Esophagus (tissue), 2 donors: ENCODE results near the gene GMDS. TPM values are rescaled to one million over a fixed set of nuclear protein-coding genes. Genes with fewer than 3 reads are reported as not detected.

Source experiments
- H3K27ac ChIP-seq, 2 donors: one replicate each; pipeline ENCODE4 v1.5.1; 2013; ENCODE audit warnings: low read depth in 2 of 2, mild to moderate bottlenecking in 2 of 2, inconsistent platforms in 1 of 2, low read length in 1 of 2, moderate library complexity in 1 of 2
- H3K27me3 ChIP-seq, 2 donors: one replicate each; pipeline ENCODE4 v1.6.1; 2013; ENCODE audit warnings: low read length in 2 of 2, control low read depth in 1 of 2, mild to moderate bottlenecking in 1 of 2; ENCODE audit not compliant: insufficient read depth in 2 of 2, control insufficient read depth in 1 of 2
- H3K36me3 ChIP-seq, 2 donors: one replicate each; pipeline ENCODE4 v1.6.1; 2013; ENCODE audit warnings: low read length in 1 of 2; ENCODE audit not compliant: control insufficient read depth in 2 of 2, insufficient read depth in 2 of 2
- H3K4me1 ChIP-seq, 2 donors: one replicate each; pipeline ENCODE4 v1.6.1; 2013; ENCODE audit warnings: low read length in 1 of 2; ENCODE audit not compliant: control insufficient read depth in 2 of 2, insufficient read depth in 2 of 2
- H3K4me3 ChIP-seq, 2 donors: one replicate each; pipeline ENCODE4 v1.5.1; 2013; ENCODE audit warnings: low read length in 2 of 2, mild to moderate bottlenecking in 2 of 2, low read depth in 1 of 2, moderate library complexity in 1 of 2
- H3K9me3 ChIP-seq, 2 donors: one replicate each; pipeline ENCODE4 v1.6.1; 2013; ENCODE audit warnings: mild to moderate bottlenecking in 2 of 2, low read depth in 1 of 2, low read length in 1 of 2, moderate library complexity in 1 of 2; ENCODE audit not compliant: control insufficient read depth in 2 of 2, insufficient read depth in 1 of 2
- WGBS, 2 donors: extraction: QIAGEN DNeasy Blood & Tissue Kit; methylation state at CpG; one replicate each; pipeline ENCODE4 v1.1.7; 2013; 5-methylcytosine and 5-hydroxymethylcytosine counted together
- polyA plus RNA-seq, 2 donors: library from polyadenylated mRNA; stranded (reverse); fragments of 200-250 nt; gene quantifications; one replicate each; pipeline ENCODE4 v1.2.3, GENCODE V29; 2013
- donor health status: healthy with polysubstance abuse.
- donor health status: Bipolar disorder and iron deficiency.

GMDS gene
- polyA plus RNA-seq, 2 donors, result 42.4 to 54.5 TPM

- H3K9me3 ChIP-seq, result no peaks in the 10 kb centered on the region
- H3K4me3 ChIP-seq, result no peak overlapping the region
- no peaks in the 10 kb centered on the region for H3K4me1 ChIP-seq
- WGBS, 2 donors, result 86 to 90% methylated on average over 2 of the region's 2 CpGs
- H3K27ac ChIP-seq, result no peak overlapping the region
- H3K27me3 ChIP-seq, result no peaks in the 10 kb centered on the region
- H3K36me3 ChIP-seq, result no peaks in the 10 kb centered on the region
Measured at GRCh38 chr6:1963596-1963995, 281.8 kb downstream of the GMDS start.

DNA sequence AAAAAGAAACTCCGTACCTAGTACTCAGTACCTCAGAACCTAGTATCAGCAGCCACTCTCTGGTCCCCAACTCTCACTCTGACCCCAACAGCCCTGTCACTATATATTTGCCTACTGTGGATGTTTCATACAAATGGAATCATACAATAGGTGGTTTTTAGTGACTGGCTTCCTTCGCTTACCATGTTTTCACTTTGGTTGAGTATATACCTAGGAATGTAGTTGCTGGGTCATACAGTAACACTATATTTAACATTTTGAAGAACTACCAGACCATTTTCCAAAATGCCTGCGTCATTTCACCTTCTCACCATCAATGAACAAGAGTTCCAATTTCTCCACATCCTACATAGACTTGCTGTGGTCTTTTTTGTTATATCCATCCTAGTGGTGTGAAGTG is 283.2 kb downstream of the GMDS start:
- Histone ChIP-seq H3K4me3 (no peak overlapping the region), H3K9me3 (no peaks in the 10 kb centered on the region), H3K27ac (no peak overlapping the region), H3K36me3 (no peaks in the 10 kb centered on the region), H3K27me3 (no peaks in the 10 kb centered on the region), H3K4me1 (no peaks in the 10 kb centered on the region)
- 97 to 99% methylated on average over 3 of the region's 3 CpGs for WGBS, 2 donors

DNA sequence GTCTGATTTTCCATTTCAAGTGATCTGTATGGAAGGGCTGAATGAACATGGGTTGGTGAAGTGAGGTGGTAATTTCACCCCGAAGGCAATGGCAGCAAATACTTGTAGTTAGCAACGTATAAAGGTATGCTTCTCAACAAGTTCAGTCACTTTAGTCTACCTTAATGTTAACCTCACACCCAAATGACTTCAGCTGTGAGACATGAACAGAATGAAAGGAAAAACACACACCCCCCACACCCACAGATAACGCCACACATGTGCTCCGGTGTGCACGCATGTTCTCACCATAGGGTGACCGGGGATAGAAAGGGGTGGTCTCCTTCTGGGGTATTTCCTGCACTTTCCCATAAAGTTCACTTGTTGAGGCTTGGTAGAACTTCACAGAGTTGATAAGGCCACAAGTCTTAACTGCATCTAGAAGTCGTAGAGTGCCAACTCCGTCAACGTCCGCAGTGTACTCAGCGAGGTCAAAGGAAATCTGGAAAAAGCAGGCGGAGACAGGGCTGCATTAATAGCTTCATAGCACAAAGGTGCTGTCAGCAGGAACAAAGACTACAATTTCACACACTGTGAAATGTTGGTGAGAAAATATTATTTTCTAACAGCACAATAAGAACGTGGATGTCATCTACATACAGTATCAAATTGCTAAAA is 284.8 kb downstream of the GMDS start:
- Histone ChIP-seq H3K4me1 (no peaks in the 10 kb centered on the region), H3K36me3 (no peaks in the 10 kb centered on the region), H3K27me3 (no peaks in the 10 kb centered on the region), H3K4me3 (no peak overlapping the region), H3K9me3 (no peaks in the 10 kb centered on the region), H3K27ac (no peak overlapping the region)
- 84 to 92% methylated on average over 13 of the region's 13 CpGs for WGBS, 2 donors

DNA sequence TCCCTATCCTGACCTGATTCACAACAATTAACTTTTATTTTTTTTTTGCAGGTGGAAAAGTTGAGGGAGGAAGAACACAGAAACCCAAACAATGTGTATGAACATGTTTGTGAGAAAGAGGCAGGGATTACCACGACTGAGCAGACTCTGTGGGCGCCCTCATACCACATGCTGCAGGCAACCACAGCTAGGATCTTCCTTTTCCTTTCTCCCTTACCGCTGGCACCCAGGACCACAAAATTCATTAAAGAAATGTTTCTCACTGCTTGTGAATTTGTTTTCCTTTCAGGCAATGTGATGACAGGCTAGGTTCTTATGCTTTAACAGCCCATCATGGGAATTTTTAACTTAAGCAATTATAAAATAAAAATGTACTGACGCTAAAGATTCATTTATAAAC is 287.1 kb downstream of the GMDS start:
- H3K4me3 ChIP-seq, result no peak overlapping the region
- WGBS, 2 donors, result 39 to 51% methylated on average over 4 of the region's 4 CpGs
- H3K36me3 ChIP-seq, result no peaks in the 10 kb centered on the region
- H3K27me3 ChIP-seq, result no peaks in the 10 kb centered on the region
- no peak overlapping the region for H3K27ac ChIP-seq
- no peaks in the 10 kb centered on the region for H3K9me3 ChIP-seq
- H3K4me1 ChIP-seq, result no peaks in the 10 kb centered on the region

- 73 to 86% methylated on average over 5 of the region's 5 CpGs for WGBS, 2 donors
- H3K36me3 ChIP-seq, result no peaks in the 10 kb centered on the region
- no peaks in the 10 kb centered on the region for H3K27me3 ChIP-seq
- H3K4me3 ChIP-seq, result no peak overlapping the region
- H3K4me1 ChIP-seq, result no peaks in the 10 kb centered on the region
- H3K9me3 ChIP-seq, result no peaks in the 10 kb centered on the region
- H3K27ac ChIP-seq, result no peak overlapping the region
Measured at GRCh38 chr6:1957746-1958145, 287.7 kb downstream of the GMDS start.

- H3K4me3 ChIP-seq, result no peak overlapping the region
Measured at GRCh38 chr6:1952740-1953360, 292.6 kb downstream of the GMDS start.

DNA sequence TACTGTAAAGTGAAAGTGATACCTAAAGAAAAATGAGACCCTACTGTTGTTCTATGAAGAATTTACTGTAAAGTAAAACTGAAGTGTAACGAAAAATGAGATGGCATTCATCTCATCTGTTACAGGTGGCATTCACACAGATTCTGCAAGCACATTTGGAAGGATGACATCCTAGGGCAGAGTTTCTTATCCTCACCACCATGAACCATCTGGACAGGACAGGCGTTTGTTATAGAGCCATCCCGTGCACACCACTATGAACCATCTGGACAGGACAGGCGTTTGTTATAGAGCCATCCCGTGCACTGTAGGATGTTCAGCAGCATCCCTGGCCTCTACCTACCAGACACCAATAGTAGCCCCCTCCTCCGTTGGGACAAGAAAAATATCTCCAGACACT is 294.8 kb downstream of the GMDS start:
- H3K27me3 ChIP-seq, result no peaks in the 10 kb centered on the region
- H3K9me3 ChIP-seq, result no peaks in the 10 kb centered on the region
- H3K27ac ChIP-seq, result no peak overlapping the region
- no peaks in the 10 kb centered on the region for H3K4me1 ChIP-seq
- WGBS, 2 donors, result 88 to 93% methylated on average over 6 of the region's 6 CpGs
- H3K4me3 ChIP-seq, result no peak overlapping the region
- H3K36me3 ChIP-seq, result no peaks in the 10 kb centered on the region

More at GRCh38 chr6:1952740-1953360, 292.6 kb downstream of the GMDS start:
- no peak overlapping the region for H3K27ac ChIP-seq
- no peaks in the 10 kb centered on the region for H3K9me3 ChIP-seq
- 76 to 85% methylated on average over 14 of the region's 14 CpGs for WGBS, 2 donors
- no peaks in the 10 kb centered on the region for H3K27me3 ChIP-seq
- H3K36me3 ChIP-seq, result no peaks in the 10 kb centered on the region
- no peaks in the 10 kb centered on the region for H3K4me1 ChIP-seq

- 88 to 91% methylated on average over 2 of the region's 2 CpGs for WGBS, 2 donors
- Histone ChIP-seq H3K9me3 (no peaks in the 10 kb centered on the region), H3K27me3 (no peaks in the 10 kb centered on the region)
Measured at GRCh38 chr6:1949538-1949937, 295.9 kb downstream of the GMDS start.

GRCh38 chr6:1947922-1948321 is 297.5 kb downstream of the GMDS start:
- H3K9me3 ChIP-seq, result no peaks in the 10 kb centered on the region
- H3K4me3 ChIP-seq, result no peak overlapping the region
- no peak overlapping the region for H3K27ac ChIP-seq
- no peaks in the 10 kb centered on the region for H3K36me3 ChIP-seq
- WGBS, 2 donors, result 96 to 98% methylated on average over 4 of the region's 4 CpGs
- no peaks in the 10 kb centered on the region for H3K4me1 ChIP-seq
- no peaks in the 10 kb centered on the region for H3K27me3 ChIP-seq

More at GRCh38 chr6:1949538-1949937, 295.9 kb downstream of the GMDS start:
- Histone ChIP-seq H3K27ac (no peak overlapping the region), H3K36me3 (no peaks in the 10 kb centered on the region), H3K4me1 (no peaks in the 10 kb centered on the region), H3K4me3 (no peak overlapping the region)

GRCh38 chr6:1946583-1946982 is 298.8 kb downstream of the GMDS start:
- Histone ChIP-seq H3K27me3 (no peaks in the 10 kb centered on the region), H3K4me3 (no peak overlapping the region), H3K27ac (no peak overlapping the region), H3K36me3 (no peaks in the 10 kb centered on the region), H3K4me1 (no peaks in the 10 kb centered on the region), H3K9me3 (no peaks in the 10 kb centered on the region)
- 50 to 78% methylated on average over 3 of the region's 3 CpGs for WGBS, 2 donors
